Neural progenitor cell (in vitro differentiated cells): ENCODE measurements around the gene SLC25A26.

ENCODE experiments used
- CTCF ChIP-seq: fragments of 200-600 bp; sonication (generic); IDR thresholded peaks from 2 replicates; pipeline ENCODE4 v1.5.1; 2017; ENCODE audit warnings: antibody characterized with exemption, mild to moderate bottlenecking
- EZH2 ChIP-seq: fragments of 200-600 bp; sonication (generic); IDR thresholded peaks from 2 replicates; pipeline ENCODE4 v1.6.1; 2017; ENCODE audit warnings: antibody characterized with exemption, mild to moderate bottlenecking, moderate library complexity

- TF ChIP-seq CTCF (no peak), EZH2 (no peak)
These were observed 169.2 kb downstream of the SLC25A26 start for GRCh38 chr3:66390013-66390412.
